ENCODE results near the gene PLEKHO2. TPM values are rescaled to one million over a fixed set of nuclear protein-coding genes. Genes with fewer than 3 reads are reported as not detected.

Gene PLEKHO2
- total RNA-seq, 1 experiment from 2014 or later = 4.5 TPM

GRCh38 chr15:64892847-64893403 lies 51.2 kb downstream of the PLEKHO2 start:
- Mint-ChIP-seq H3K36me3 (ENCODE audit: insufficient read depth, unreplicated experiment) (peaks cover 6% of the 10 kb centered on the region), H3K4me3 (ENCODE audit: unreplicated experiment) (no peak overlapping the region), H3K9me3 (ENCODE audit: unreplicated experiment) (no peaks in the 10 kb centered on the region), H3K27me3 (ENCODE audit: insufficient read depth, unreplicated experiment) (no peaks in the 10 kb centered on the region), H3K27ac (ENCODE audit: unreplicated experiment) (peak overlapping the region; percentile 90), H3K4me1 (ENCODE audit: low read depth, unreplicated experiment) (peaks cover 7% of the 10 kb centered on the region)
- H3K4me1 ChIP-seq = peaks cover 18% of the 10 kb centered on the region
- no peak for DNase-seq
- no peaks in the 10 kb centered on the region; the same call in 1 of the 2 replicates for H3K27me3 ChIP-seq (replicated peaks; ENCODE audit: control insufficient read depth, insufficient read depth, low read length)
- ChIA-PET CTCF (no interaction called here), POLR2A (interaction anchor here (1.3 to 1.6 kb wide), 2 partner anchors 67 to 293 kb away, joined by 4 to 6 read pairs; partner anchors contain the start of genes CLPX and PIF1)
- no peak overlapping the region for H3K4me3 ChIP-seq (ENCODE audit: low read depth, low read length)
- TF ChIP-seq CTCF (IDR thresholded peaks at IDR 0.05; ENCODE audit: insufficient read depth in 1 of 2, low read depth in 1 of 2, low read length in 1 of 2, severe bottlenecking in 1 of 2, unreplicated experiment in 1 of 2) = no peak
- no peaks in the 10 kb centered on the region for H3K9me3 ChIP-seq
- intact Hi-C loops (cut with micrococcal nuclease; ENCODE audit: unreplicated experiment) = loop anchor here (5.0 kb wide), 1 partner anchor 51 kb away; the partner anchor contains the start of gene PLEKHO2
- H3K36me3 ChIP-seq (ENCODE audit: control insufficient read depth, insufficient read depth, low read length) = no peaks in the 10 kb centered on the region
- BruUV-seq (replicated peaks) = no TSS peak

DNA sequence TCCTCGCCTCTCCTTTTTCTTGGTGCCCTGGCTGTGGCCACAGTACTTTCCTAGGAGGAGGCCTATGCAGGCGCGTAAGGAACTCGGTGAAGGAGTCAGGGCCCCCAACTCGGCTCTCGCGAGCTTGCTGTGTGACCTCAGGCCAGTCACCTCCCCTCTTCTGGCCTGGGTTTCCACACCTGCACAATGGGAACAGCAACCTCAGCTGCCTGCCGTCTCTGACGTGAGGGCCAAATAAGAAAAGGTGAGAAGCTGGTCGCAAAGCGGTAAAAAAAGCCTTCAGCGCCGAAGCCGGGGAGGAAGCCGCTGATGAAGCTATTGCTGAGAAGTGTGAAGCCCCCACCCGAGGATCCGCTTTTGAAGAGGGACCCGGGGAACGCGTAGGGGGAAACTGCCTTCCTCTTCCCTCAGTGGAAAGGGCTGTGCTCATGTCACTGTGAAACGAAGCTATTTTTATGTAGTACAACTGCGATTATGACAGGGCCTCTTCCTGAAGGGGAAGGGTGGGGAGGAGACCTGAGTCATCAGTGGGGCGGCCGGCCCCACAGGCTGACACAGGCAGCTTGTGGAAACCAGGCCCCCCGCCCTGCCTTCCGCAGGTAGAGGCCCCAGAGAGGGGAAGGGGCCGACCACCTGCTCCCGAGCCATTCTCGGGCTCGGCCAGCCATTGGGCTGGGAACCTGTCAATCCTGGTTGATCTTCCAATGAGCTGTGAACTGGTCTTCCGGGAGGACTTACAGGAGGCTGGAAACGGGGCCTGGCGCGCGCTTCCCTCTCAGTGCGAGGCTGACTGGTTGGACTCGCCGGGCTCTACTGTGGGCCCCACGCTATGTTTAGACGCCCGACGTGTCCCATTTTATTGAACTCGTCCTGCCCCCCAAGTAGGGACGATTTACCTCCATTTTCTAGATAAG lies 52.0 kb downstream of the PLEKHO2 start:
- H3K27ac Mint-ChIP-seq (ENCODE audit: unreplicated experiment) = peak overlapping the region; percentile 90
- TF ChIP-seq CTCF (IDR thresholded peaks at IDR 0.05; ENCODE audit: insufficient read depth in 1 of 2, low read depth in 1 of 2, low read length in 1 of 2, severe bottlenecking in 1 of 2, unreplicated experiment in 1 of 2) = no peak
- H3K36me3 Mint-ChIP-seq (ENCODE audit: insufficient read depth, unreplicated experiment) = peaks cover 6% of the 10 kb centered on the region
- H3K4me3 Mint-ChIP-seq (ENCODE audit: unreplicated experiment) = peak overlapping the region; percentile 96
- H3K9me3 Mint-ChIP-seq (ENCODE audit: unreplicated experiment) = no peaks in the 10 kb centered on the region
- Histone ChIP-seq H3K4me3 (ENCODE audit: low read depth, low read length) (peak overlapping the region; percentile 60), H3K4me1 (peaks cover 18% of the 10 kb centered on the region), H3K27me3 (replicated peaks; ENCODE audit: control insufficient read depth, insufficient read depth, low read length) (no peaks in the 10 kb centered on the region; the same call in 1 of the 2 replicates), H3K9me3 (no peaks in the 10 kb centered on the region), H3K36me3 (ENCODE audit: control insufficient read depth, insufficient read depth, low read length) (no peaks in the 10 kb centered on the region)
- no peaks in the 10 kb centered on the region for H3K27me3 Mint-ChIP-seq (ENCODE audit: insufficient read depth, unreplicated experiment)
- DNase-seq = peak; percentile 97 to 99
- H3K4me1 Mint-ChIP-seq (ENCODE audit: low read depth, unreplicated experiment) = peaks cover 7% of the 10 kb centered on the region
- ChIA-PET POLR2A (interaction anchor here (0.5 to 1.6 kb wide), 9 partner anchors 10 to 391 kb away, joined by 3 to 10 read pairs (median 6); partner anchors contain the start of genes CLPX, PIF1 and SPG21), CTCF (interaction anchor here (0.6 to 1.3 kb wide), 4 partner anchors 34 to 93 kb away, joined by 3 to 6 read pairs (median 4); partner anchors contain the start of gene PLEKHO2)
- BruUV-seq (replicated peaks) = TSS peak; percentile 96
- intact Hi-C loops (cut with micrococcal nuclease; ENCODE audit: unreplicated experiment) = loop anchor here (5.0 kb wide), 1 partner anchor 51 kb away; the partner anchor contains the start of gene PLEKHO2
